K562 (cell line): Measurements from ENCODE around the gene SEMA4F. TPM values are rescaled to one million over a fixed set of nuclear protein-coding genes. Genes with fewer than 3 reads are reported as not detected.
A peak's percentile ranks its signal among the peaks of the same experiment; 100 is the strongest.

ENCODE experiments used
- AFF1 ChIP-seq, 2 experiments: fragments of 450-650 bp; IDR thresholded peaks; 2 replicates each; pipeline ENCODE4 v1.6.1; 2018; ENCODE audit warnings: mild to moderate bottlenecking in 2 of 2, low read depth in 1 of 2; ENCODE audit not compliant: partially characterized antibody in 2 of 2
- DACH1 ChIP-seq: fragments of 450-650 bp; IDR thresholded peaks from 2 replicates; pipeline ENCODE4 v1.6.1; 2018; ENCODE audit not compliant: partially characterized antibody
- FOXK2 ChIP-seq, 2 experiments: fragments of 450-650 bp; IDR thresholded peaks in 1 of 2; conservative IDR thresholded peaks in 1 of 2; 2 replicates each; pipeline ENCODE4 v1.6.1; 2016; ENCODE audit warnings: low read depth in 2 of 2, mild to moderate bottlenecking in 1 of 2
- HOXB6 ChIP-seq: fragments of 250-450 bp; sonication (Bioruptor Pico); IDR thresholded peaks from 2 replicates; pipeline ENCODE4 v1.5.1; 2022; ENCODE audit warnings: mild to moderate bottlenecking, borderline replicate concordance
- NR2C2 ChIP-seq, 2 experiments: fragments of 200-800 bp in 1 of 2; sonication (Bioruptor generic) in 1 of 2; sonication (generic) in 1 of 2; formaldehyde crosslinking in 1 of 2; IDR thresholded peaks; 2 replicates each; pipeline versions ENCODE4 v1.6.1 to v1.8.0; 2016 to 2022; ENCODE audit warnings: mild to moderate bottlenecking in 1 of 2, missing compliant biosample characterization in 1 of 2, missing genetic modification characterization in 1 of 2, missing genetic modification reagents in 1 of 2
- USF1 ChIP-seq: sonication (generic); formaldehyde crosslinking; IDR thresholded peaks from 2 replicates; pipeline ENCODE4 v1.9.0; 2022; ENCODE audit warnings: mild to moderate bottlenecking, missing genetic modification reagents
- ZKSCAN8 ChIP-seq: fragments of 200-800 bp; sonication (Bioruptor generic); IDR thresholded peaks from 2 replicates; pipeline ENCODE4 v1.6.1; 2016; ENCODE audit warnings: missing genetic modification characterization, missing compliant biosample characterization
- ZNF174 ChIP-seq: fragments of 250-450 bp; sonication (Bioruptor Pico); IDR thresholded peaks from 2 replicates; pipeline ENCODE4 v1.4.0; 2020; ENCODE audit warnings: mild to moderate bottlenecking
- ZNF75A ChIP-seq: fragments of 450-650 bp; formaldehyde crosslinking; IDR thresholded peaks from 2 replicates; pipeline ENCODE4 v1.4.0; 2020; ENCODE audit warnings: mild to moderate bottlenecking
- polyA plus RNA-seq, 8 experiments: library from polyadenylated mRNA; depleted of rRNA in 4 of 8; stranded (reverse) in 5 of 8; unstranded in 3 of 8; fragments of >200 nt; fragmentation: Nextera tagmentation in 2 of 8; fragmentation: Illumina TruSeq in 1 of 8; extraction: Ambion mirVana in 2 of 8; extraction: Trizol in 1 of 8; gene quantifications; 2 replicates each; pipeline versions ENCODE4 v1.2.1 to v1.2.3, GENCODE V29; 2011 to 2014; ENCODE audit warnings: inconsistent platforms in 1 of 8, missing spikeins in 1 of 8
- total RNA-seq, 7 experiments: library from RNA; depleted of rRNA in 6 of 7; stranded (reverse); fragments of >200 nt in 6 of 7; fragmentation: Illumina TruSeq in 2 of 7; extraction: Trizol in 2 of 7; gene quantifications; 2 replicates each; pipeline versions ENCODE4 v1.2.1 to v1.2.3, GENCODE V29; 2011 to 2021; ENCODE audit warnings: low replicate concordance in 1 of 7
- TF ChIP-seq, protein P1 (sequence below), 2 experiments: fragments of 450-650 bp in 1 of 2; sonication (generic) in 1 of 2; formaldehyde crosslinking in 1 of 2; IDR thresholded peaks; 2 replicates each; pipeline versions ENCODE4 v1.7.1 to v1.9.0; 2016 to 2022; ENCODE audit warnings: inconsistent platforms in 1 of 2, mild to moderate bottlenecking in 1 of 2, missing genetic modification reagents in 1 of 2

The SEMA4F gene
- total and polyA plus RNA-seq, 9 of the 15 experiments (the other 6 are each of a cell fraction or from before 2014, with no cell fraction given): 0.08 to 1.6 (median 0.33) TPM

GRCh38 chr2:74625658-74626425 is 28.2 kb upstream of the SEMA4F start (continued):
- TF ChIP-seq, protein P1, sequence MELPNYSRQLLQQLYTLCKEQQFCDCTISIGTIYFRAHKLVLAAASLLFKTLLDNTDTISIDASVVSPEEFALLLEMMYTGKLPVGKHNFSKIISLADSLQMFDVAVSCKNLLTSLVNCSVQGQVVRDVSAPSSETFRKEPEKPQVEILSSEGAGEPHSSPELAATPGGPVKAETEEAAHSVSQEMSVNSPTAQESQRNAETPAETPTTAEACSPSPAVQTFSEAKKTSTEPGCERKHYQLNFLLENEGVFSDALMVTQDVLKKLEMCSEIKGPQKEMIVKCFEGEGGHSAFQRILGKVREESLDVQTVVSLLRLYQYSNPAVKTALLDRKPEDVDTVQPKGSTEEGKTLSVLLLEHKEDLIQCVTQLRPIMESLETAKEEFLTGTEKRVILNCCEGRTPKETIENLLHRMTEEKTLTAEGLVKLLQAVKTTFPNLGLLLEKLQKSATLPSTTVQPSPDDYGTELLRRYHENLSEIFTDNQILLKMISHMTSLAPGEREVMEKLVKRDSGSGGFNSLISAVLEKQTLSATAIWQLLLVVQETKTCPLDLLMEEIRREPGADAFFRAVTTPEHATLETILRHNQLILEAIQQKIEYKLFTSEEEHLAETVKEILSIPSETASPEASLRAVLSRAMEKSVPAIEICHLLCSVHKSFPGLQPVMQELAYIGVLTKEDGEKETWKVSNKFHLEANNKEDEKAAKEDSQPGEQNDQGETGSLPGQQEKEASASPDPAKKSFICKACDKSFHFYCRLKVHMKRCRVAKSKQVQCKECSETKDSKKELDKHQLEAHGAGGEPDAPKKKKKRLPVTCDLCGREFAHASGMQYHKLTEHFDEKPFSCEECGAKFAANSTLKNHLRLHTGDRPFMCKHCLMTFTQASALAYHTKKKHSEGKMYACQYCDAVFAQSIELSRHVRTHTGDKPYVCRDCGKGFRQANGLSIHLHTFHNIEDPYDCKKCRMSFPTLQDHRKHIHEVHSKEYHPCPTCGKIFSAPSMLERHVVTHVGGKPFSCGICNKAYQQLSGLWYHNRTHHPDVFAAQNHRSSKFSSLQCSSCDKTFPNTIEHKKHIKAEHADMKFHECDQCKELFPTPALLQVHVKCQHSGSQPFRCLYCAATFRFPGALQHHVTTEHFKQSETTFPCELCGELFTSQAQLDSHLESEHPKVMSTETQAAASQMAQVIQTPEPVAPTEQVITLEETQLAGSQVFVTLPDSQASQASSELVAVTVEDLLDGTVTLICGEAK (IDR thresholded peaks at IDR 0.05): peak; percentile 42; the same call in 1 of the 2 replicates
- TF ChIP-seq, protein P1 (CRISPR knock-in tag; IDR thresholded peaks at IDR 0.05): no peak
- TF ChIP-seq DACH1 (no peak), NR2C2 (CRISPR knock-in tag; IDR thresholded peaks at IDR 0.05) (no peak), NR2C2 (tag; IDR thresholded peaks at IDR 0.05) (peak; percentile 74), AFF1 (IDR thresholded peaks at IDR 0.05; ENCODE audit: low read depth in 1 of 2, partially characterized antibody in 2 of 2) (no peak), HOXB6 (no peak), FOXK2 (conservative IDR thresholded peaks at IDR 0.05 in 1 of 2, IDR thresholded peaks at IDR 0.05 in 1 of 2; ENCODE audit: low read depth in 2 of 2) (0 out of 4 replicates have a peak, but pooled peaks of 1 of the 2 experiments have one; percentile 20), USF1 (no peak), ZNF174 (CRISPR knock-in tag) (no peak), ZNF75A (CRISPR knock-in tag) (no peak), ZKSCAN8 (CRISPR knock-in tag) (0 out of 2 replicates have a peak, but pooled peaks have one; percentile 13)
